Left ventricle myocardium inferior (tissue), 1 donor: ENCODE data around the gene RTP1. TPM values are rescaled to one million over a fixed set of nuclear protein-coding genes. Genes with fewer than 3 reads are reported as not detected.
"Not testable (repeated sequence)": the region's sequence is repeated elsewhere in the genome, so short reads cannot be mapped to it uniquely, and the experiment has no call there.

ENCODE experiments used
- DNase-seq: peaks from one replicate; pipeline ENCODE4 v3.0.0-alpha.2; 2020
- H3K27ac ChIP-seq: fragments of 200-600 bp; replicated peaks from 2 replicates; pipeline ENCODE4 v1.8.0; 2021
- H3K27me3 ChIP-seq: fragments of 200-600 bp; 2 replicates; pipeline ENCODE4 v1.8.0; 2021; ENCODE audit warnings: low read depth
- H3K36me3 ChIP-seq: fragments of 200-600 bp; 2 replicates; pipeline ENCODE4 v1.8.0; 2021
- H3K4me1 ChIP-seq: fragments of 200-600 bp; 2 replicates; pipeline ENCODE4 v1.8.0; 2021
- H3K4me3 ChIP-seq: fragments of 200-600 bp; 2 replicates; pipeline ENCODE4 v1.8.0; 2021; ENCODE audit warnings: mild to moderate bottlenecking, moderate library complexity
- H3K9me3 ChIP-seq: fragments of 200-600 bp; replicated peaks from 2 replicates; pipeline ENCODE4 v1.8.0; 2021
- intact Hi-C: fragments of 100-400 bp; cut with micrococcal nuclease; formaldehyde crosslinking; loops from one replicate; pipeline ENCODE4 v1.11.0; 2022
- total RNA-seq: library from RNA; stranded (reverse); fragmentation: NEBNext Ultra II Directional; extraction: Animal tissue kit (Norgen Biotek cat#: 25700); gene quantifications from one replicate; pipeline ENCODE4 v1.2.1, GENCODE V29; 2021
- TF ChIP-seq, protein P1 (sequence below): fragments of 200-600 bp; IDR thresholded peaks from 2 replicates; pipeline ENCODE4 v1.8.0; 2021; ENCODE audit warnings: antibody characterized with exemption, mild to moderate bottlenecking, borderline replicate concordance
- donor health status: DM: no; HTN: yes; CAD: no; lungs with severe emphysema.

Gene RTP1
- total RNA-seq, 1 donor from 2014 or later, result not detected

GRCh38 chr3:187198490-187198889, 1.2 kb downstream of the RTP1 start:
- intact Hi-C loops, result no loop called here
- TF ChIP-seq, protein P1, sequence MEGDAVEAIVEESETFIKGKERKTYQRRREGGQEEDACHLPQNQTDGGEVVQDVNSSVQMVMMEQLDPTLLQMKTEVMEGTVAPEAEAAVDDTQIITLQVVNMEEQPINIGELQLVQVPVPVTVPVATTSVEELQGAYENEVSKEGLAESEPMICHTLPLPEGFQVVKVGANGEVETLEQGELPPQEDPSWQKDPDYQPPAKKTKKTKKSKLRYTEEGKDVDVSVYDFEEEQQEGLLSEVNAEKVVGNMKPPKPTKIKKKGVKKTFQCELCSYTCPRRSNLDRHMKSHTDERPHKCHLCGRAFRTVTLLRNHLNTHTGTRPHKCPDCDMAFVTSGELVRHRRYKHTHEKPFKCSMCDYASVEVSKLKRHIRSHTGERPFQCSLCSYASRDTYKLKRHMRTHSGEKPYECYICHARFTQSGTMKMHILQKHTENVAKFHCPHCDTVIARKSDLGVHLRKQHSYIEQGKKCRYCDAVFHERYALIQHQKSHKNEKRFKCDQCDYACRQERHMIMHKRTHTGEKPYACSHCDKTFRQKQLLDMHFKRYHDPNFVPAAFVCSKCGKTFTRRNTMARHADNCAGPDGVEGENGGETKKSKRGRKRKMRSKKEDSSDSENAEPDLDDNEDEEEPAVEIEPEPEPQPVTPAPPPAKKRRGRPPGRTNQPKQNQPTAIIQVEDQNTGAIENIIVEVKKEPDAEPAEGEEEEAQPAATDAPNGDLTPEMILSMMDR, result no peak
- Histone ChIP-seq H3K27me3 (no peaks in the 10 kb centered on the region), H3K4me1 (no peaks in the 10 kb centered on the region), H3K4me3 (no peak overlapping the region), H3K27ac (no peak overlapping the region), H3K9me3 (no peaks in the 10 kb centered on the region), H3K36me3 (no peaks in the 10 kb centered on the region)
- no peak for DNase-seq

GRCh38 chr3:187199463-187200050, 2.3 kb downstream of the RTP1 start:
- H3K27ac ChIP-seq, H3K4me3 ChIP-seq, intact Hi-C loops, H3K36me3 ChIP-seq, DNase-seq, H3K27me3 ChIP-seq, H3K9me3 ChIP-seq, H3K4me1 ChIP-seq: not testable (repeated sequence)

- TF ChIP-seq, protein P1, result no peak
- Histone ChIP-seq H3K27me3 (no peaks in the 10 kb centered on the region), H3K27ac (no peak overlapping the region), H3K36me3 (no peaks in the 10 kb centered on the region), H3K9me3 (no peaks in the 10 kb centered on the region), H3K4me1 (peaks cover 15% of the 10 kb centered on the region), H3K4me3 (no peak overlapping the region)
- no peak for DNase-seq
- intact Hi-C loops, result no loop called here
Measured at GRCh38 chr3:187205683-187206082, 8.4 kb downstream of the RTP1 start.

DNA sequence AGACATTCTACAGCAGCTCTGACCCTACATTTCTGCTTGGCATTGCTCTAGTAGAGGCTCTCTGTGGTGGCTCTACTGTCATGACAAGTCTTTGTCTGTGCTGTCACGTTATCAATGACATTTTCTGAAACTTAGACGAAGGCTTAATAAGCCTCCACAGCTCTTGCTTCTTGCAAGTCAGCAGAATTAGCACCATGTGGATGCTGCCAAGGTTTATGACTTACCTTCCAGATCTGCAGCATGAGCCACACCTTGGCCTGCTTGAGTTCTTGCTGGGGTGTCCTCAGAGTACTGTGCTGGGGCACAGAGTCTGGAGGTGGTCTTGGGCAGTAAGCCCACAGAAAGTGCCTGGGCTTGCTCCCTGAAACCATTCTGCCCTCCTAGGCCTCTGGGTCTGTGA, 9.8 kb downstream of the RTP1 start:
- no peaks in the 10 kb centered on the region for H3K36me3 ChIP-seq
- DNase-seq, result no peak
- H3K9me3 ChIP-seq, result no peaks in the 10 kb centered on the region
- peak overlapping the region; percentile 25 for H3K27ac ChIP-seq
- TF ChIP-seq, protein P1, result no peak
- peaks cover 25% of the 10 kb centered on the region for H3K4me1 ChIP-seq
- H3K4me3 ChIP-seq, result no peak overlapping the region
- intact Hi-C loops, result no loop called here
- no peaks in the 10 kb centered on the region for H3K27me3 ChIP-seq

DNA sequence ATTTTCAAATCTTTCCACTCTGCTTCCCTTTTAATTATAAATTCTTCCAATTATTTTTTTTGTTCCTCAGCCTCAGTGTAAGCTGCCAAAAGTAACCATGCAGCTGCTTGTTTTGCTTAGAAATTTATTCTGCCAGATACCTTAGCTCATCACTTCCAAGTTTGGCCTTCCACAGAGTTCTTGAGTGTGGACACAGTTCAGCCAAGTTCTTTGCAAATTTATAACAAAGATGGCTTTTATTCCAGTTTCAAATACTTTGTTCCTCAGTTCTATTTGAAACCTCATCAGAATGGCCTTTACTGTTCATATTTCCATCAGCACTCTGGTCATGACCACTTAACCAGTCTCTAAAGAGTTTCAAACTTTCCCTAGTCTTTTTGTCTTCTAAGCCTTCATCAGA, 10.3 kb downstream of the RTP1 start:
- intact Hi-C loops, result no loop called here

DNA sequence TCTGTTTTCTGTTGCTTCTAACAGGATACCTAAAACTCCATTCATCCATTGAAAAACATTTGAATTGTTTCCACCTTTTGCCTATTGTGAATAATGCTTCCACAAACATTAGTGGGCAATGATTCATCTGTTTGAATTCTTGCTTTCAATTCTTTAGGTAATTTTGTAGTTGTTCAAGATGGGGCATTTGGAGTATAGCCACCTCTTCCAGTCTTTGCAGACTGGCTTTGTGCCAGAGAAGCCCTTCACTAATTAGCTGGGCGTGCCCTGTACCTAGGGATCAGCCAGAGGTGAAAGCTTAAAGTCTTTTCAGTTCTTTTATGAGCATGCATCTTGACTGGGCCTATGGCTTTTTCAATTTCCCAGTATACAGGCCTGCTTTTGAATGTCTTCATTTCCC, 10.9 kb downstream of the RTP1 start:
- Histone ChIP-seq H3K27me3 (no peaks in the 10 kb centered on the region), H3K27ac (no peak overlapping the region), H3K9me3 (no peaks in the 10 kb centered on the region), H3K4me3 (no peak overlapping the region), H3K36me3 (no peaks in the 10 kb centered on the region), H3K4me1 (peaks cover 25% of the 10 kb centered on the region)
- no peak for DNase-seq
- TF ChIP-seq, protein P1, result no peak
- intact Hi-C loops, result no loop called here

More for the DNA sequence above, 10.3 kb downstream of the RTP1 start:
- DNase-seq, result no peak
- Histone ChIP-seq H3K4me3 (no peak overlapping the region), H3K36me3 (no peaks in the 10 kb centered on the region), H3K9me3 (no peaks in the 10 kb centered on the region), H3K4me1 (peaks cover 25% of the 10 kb centered on the region), H3K27me3 (no peaks in the 10 kb centered on the region), H3K27ac (no peak overlapping the region)
- TF ChIP-seq, protein P1, result no peak
